ENCODE measurements around the gene ELMOD1. TPM values are rescaled to one million over a fixed set of nuclear protein-coding genes. Genes with fewer than 3 reads are reported as not detected.

The ELMOD1 gene
- total RNA-seq, 1 donor from 2014 or later = not detected

- DNase-seq (ENCODE audit: extremely low spot score, unreplicated experiment) = no peak
- H3K4me3 Mint-ChIP-seq (ENCODE audit: unreplicated experiment) = no peak within 1 kb of the TSS
- TF ChIP-seq CTCF (IDR thresholded peaks at IDR 0.05) = no peak
- no peaks in the 10 kb centered on the region for H3K4me1 Mint-ChIP-seq (ENCODE audit: unreplicated experiment)
- H3K36me3 Mint-ChIP-seq (ENCODE audit: unreplicated experiment) = no peaks in the 10 kb centered on the region
- H3K27me3 Mint-ChIP-seq (ENCODE audit: unreplicated experiment) = peaks cover 19% of the 10 kb centered on the region
- H3K27ac Mint-ChIP-seq (ENCODE audit: unreplicated experiment) = no peak within 1 kb of the TSS
- no peaks in the 10 kb centered on the region for H3K9me3 Mint-ChIP-seq (ENCODE audit: unreplicated experiment)
These were observed 121.2 kb downstream of the ELMOD1 start, which contains the start of gene SLN for GRCh38 chr11:107711861-107712755. Gene SLN, minus strand, starts transcription at chr11:107712056.

GRCh38 chr11:107713009-107713408 lies 122.1 kb downstream of the ELMOD1 start:
- Mint-ChIP-seq H3K4me3 (ENCODE audit: unreplicated experiment) (no peak overlapping the region), H3K27me3 (ENCODE audit: unreplicated experiment) (peaks cover 19% of the 10 kb centered on the region), H3K36me3 (ENCODE audit: unreplicated experiment) (no peaks in the 10 kb centered on the region), H3K27ac (ENCODE audit: unreplicated experiment) (no peak overlapping the region), H3K4me1 (ENCODE audit: unreplicated experiment) (no peaks in the 10 kb centered on the region), H3K9me3 (ENCODE audit: unreplicated experiment) (no peaks in the 10 kb centered on the region)
- no peak for DNase-seq (ENCODE audit: extremely low spot score, unreplicated experiment)
- TF ChIP-seq CTCF (IDR thresholded peaks at IDR 0.05) = no peak

Other genes with a start within 250 kb of the ELMOD1 start
- gene CWF19L2, start 133.3 kb upstream of the ELMOD1 start, total RNA-seq = 10.3 and 11.9 TPM in 2 replicates
- 5.0 and 7.0 TPM in 2 replicates for gene ALKBH8, start 25.4 kb upstream of the ELMOD1 start, total RNA-seq
- not detected in 2 replicates for gene SLN, start 120.9 kb downstream of the ELMOD1 start, total RNA-seq

All from osteocyte (in vitro differentiated cells).